HepG2 (cell line): ENCODE results near the gene CRADD. TPM values are rescaled to one million over a fixed set of nuclear protein-coding genes. Genes with fewer than 3 reads are reported as not detected.

ENCODE experiments used
- ATAC-seq: fragments of 200-7000 bp; cut with Tn5 transposase; 3 replicates; pipeline ENCODE4 v1.9.1; 2020; ENCODE audit warnings: mild to moderate bottlenecking, moderate library complexity
- BruUV-seq: library from RNA; stranded (reverse); fragments of 400-500 nt; replicated peaks from 2 replicates; lab custom pipeline; 2021; lab: Mats Ljungman, UMichigan
- CTCF ChIA-PET: fragments of 300-600 bp; formaldehyde crosslinking; extraction: SDS; loops from one replicate; lab custom pipeline; 2021; ENCODE audit warnings: low total read pairs, inconsistent platforms, low intra/inter-chr PET ratio; lab: Yijun Ruan, JAX
- POLR2A ChIA-PET: fragments of 350-600 bp; sonication (Branson Sonifier 250); formaldehyde crosslinking; loops from one replicate; lab custom pipeline; 2020; ENCODE audit warnings: antibody characterized with exemption, inconsistent platforms; lab: Yijun Ruan, JAX
- DNase-seq: peaks from one replicate; pipeline ENCODE4 v3.0.0-alpha.2; 2015; ENCODE audit warnings: low spot score
- FAIRE-seq: peaks from 3 replicates; lab custom pipeline; 2011; peaks lifted over from hg19 to GRCh38; lab: Jason Lieb, UNC
- H2AFZ ChIP-seq: one replicate; pipeline ENCODE4 v1.6.1; 2011; ENCODE audit warnings: low read length, inconsistent platforms
- H3K27ac ChIP-seq: fragments of 300-600 bp; 3 replicates; pipeline ENCODE4 v1.8.0; 2011; ENCODE audit warnings: mixed run types, mild to moderate bottlenecking, mixed read lengths, low read length, inconsistent platforms; ENCODE audit not compliant: insufficient read depth; ENCODE audit errors: extremely low read length
- H3K27me3 ChIP-seq, 2 experiments: fragments of 200-600 bp in 1 of 2; 2 replicates in 1 of 2; 3 replicates in 1 of 2; pipeline versions ENCODE4 v1.6.0 to v1.8.0; 2011; ENCODE audit warnings: low read length in 2 of 2, mild to moderate bottlenecking in 2 of 2, moderate library complexity in 2 of 2, inconsistent platforms in 1 of 2; ENCODE audit not compliant: insufficient read depth in 2 of 2, control insufficient read depth in 1 of 2
- H3K36me3 ChIP-seq, 2 experiments: fragments of 200-600 bp in 1 of 2; replicated peaks in 1 of 2; 2 replicates in 1 of 2; 3 replicates in 1 of 2; pipeline versions ENCODE4 v1.5.1 to v1.8.0; 2011; ENCODE audit warnings: low read length in 2 of 2, inconsistent platforms in 1 of 2; ENCODE audit not compliant: insufficient read depth in 2 of 2, control insufficient read depth in 1 of 2
- H3K4me1 ChIP-seq: 2 replicates; pipeline ENCODE4 v1.5.1; 2012; ENCODE audit warnings: low read length, inconsistent platforms; ENCODE audit not compliant: insufficient read depth
- H3K4me2 ChIP-seq: 2 replicates; pipeline ENCODE4 v1.6.0; 2011; ENCODE audit warnings: low read depth, low read length, inconsistent platforms
- H3K4me3 ChIP-seq, 3 experiments: fragments of 200-600 bp in 1 of 3; sonication (generic), shearing (Covaris generic) in 1 of 3; replicated peaks in 1 of 3; 2 replicates each; pipeline ENCODE4 v1.5.1; 2011 to 2016; ENCODE audit warnings: low read length in 3 of 3, inconsistent platforms in 2 of 3, low read depth in 2 of 3, mild to moderate bottlenecking in 2 of 3, control low read depth in 1 of 3, mixed read lengths in 1 of 3; ENCODE audit not compliant: insufficient read depth in 1 of 3
- H3K79me2 ChIP-seq: one replicate; pipeline ENCODE4 v1.6.1; 2011; ENCODE audit warnings: low read length, inconsistent platforms; ENCODE audit not compliant: insufficient read depth
- H3K9ac ChIP-seq: 2 replicates; pipeline ENCODE4 v1.6.0; 2011; ENCODE audit warnings: mild to moderate bottlenecking, low read depth, low read length, inconsistent platforms; ENCODE audit not compliant: insufficient read depth
- H3K9me3 ChIP-seq: 2 replicates; pipeline ENCODE4 v1.5.1; 2012; ENCODE audit warnings: mild to moderate bottlenecking, low read length
- H4K20me1 ChIP-seq: 2 replicates; pipeline ENCODE4 v1.6.0; 2011; ENCODE audit warnings: inconsistent platforms, mild to moderate bottlenecking, low read length, moderate library complexity; ENCODE audit not compliant: insufficient read depth
- HNF4A ChIP-seq: sonication (generic); formaldehyde crosslinking; IDR thresholded peaks from 2 replicates; pipeline ENCODE4 v1.4.0; 2020; ENCODE audit warnings: missing genetic modification reagents
- IKZF4 ChIP-seq: sonication (generic); formaldehyde crosslinking; IDR thresholded peaks from 2 replicates; pipeline ENCODE4 v1.5.1; 2020; ENCODE audit warnings: borderline replicate concordance, mild to moderate bottlenecking, low read depth, missing genetic modification reagents; ENCODE audit errors: not compliant biosample characterization
- JDP2 ChIP-seq: sonication (generic); formaldehyde crosslinking; IDR thresholded peaks from 2 replicates; pipeline ENCODE4 v1.8.1; 2022; ENCODE audit warnings: missing genetic modification reagents, borderline replicate concordance
- MXD1 ChIP-seq: sonication (generic); formaldehyde crosslinking; IDR thresholded peaks from 2 replicates; pipeline ENCODE4 v1.4.0; 2020; ENCODE audit warnings: mild to moderate bottlenecking, missing genetic modification reagents
- NR2C2 ChIP-seq: sonication (generic); formaldehyde crosslinking; IDR thresholded peaks from 2 replicates; pipeline ENCODE4 v1.4.0; 2020; ENCODE audit warnings: missing genetic modification reagents, mild to moderate bottlenecking, moderate library complexity, borderline replicate concordance
- PAF1 ChIP-seq: IDR thresholded peaks from 2 replicates; pipeline ENCODE4 v1.6.1; 2016; ENCODE audit warnings: missing genetic modification reagents, missing compliant biosample characterization
- PATZ1 ChIP-seq: sonication (generic); formaldehyde crosslinking; IDR thresholded peaks from 2 replicates; pipeline ENCODE4 v1.4.0; 2020; ENCODE audit warnings: missing genetic modification reagents
- SMYD3 ChIP-seq: sonication (generic); formaldehyde crosslinking; IDR thresholded peaks from 2 replicates; pipeline ENCODE4 v1.8.1; 2023; ENCODE audit warnings: mild to moderate bottlenecking, missing genetic modification reagents
- SOX6 ChIP-seq, 2 experiments: fragments of 450-650 bp in 1 of 2; sonication (generic) in 1 of 2; formaldehyde crosslinking in 1 of 2; IDR thresholded peaks; 2 replicates each; pipeline versions ENCODE4 v1.4.0 to v1.6.1; 2017 to 2020; ENCODE audit warnings: antibody characterized with exemption in 1 of 2, mild to moderate bottlenecking in 1 of 2, missing genetic modification reagents in 1 of 2
- TRAFD1 ChIP-seq: sonication (generic); formaldehyde crosslinking; IDR thresholded peaks from 2 replicates; pipeline ENCODE4 v1.5.1; 2020; ENCODE audit warnings: missing genetic modification reagents, mild to moderate bottlenecking, borderline replicate concordance
- ZFP37 ChIP-seq: sonication (generic); formaldehyde crosslinking; IDR thresholded peaks from 2 replicates; pipeline ENCODE4 v1.4.0; 2020; ENCODE audit warnings: missing genetic modification reagents, borderline replicate concordance
- WGBS: methylation state at CpG from one replicate; pipeline ENCODE4 v1.1.6; 2017; ENCODE audit warnings: low lambda C conversion rate; 5-methylcytosine and 5-hydroxymethylcytosine counted together
- in situ Hi-C: cut with HindIII; loops from 2 replicates; pipeline ENCODE4 v1.10.0; 2017; ENCODE audit warnings: low pct_unique_long_range_greater_than_20kb; ENCODE audit not compliant: extremely low pct_ligation_motif_present
- intact Hi-C: fragments of 100-400 bp; cut with micrococcal nuclease; formaldehyde crosslinking; loops from one replicate; pipeline ENCODE4 v1.10.0; 2022; ENCODE audit not compliant: unreplicated experiment
- polyA plus RNA-seq, 8 experiments: library from polyadenylated mRNA; depleted of rRNA in 3 of 8; stranded (reverse) in 7 of 8; unstranded in 1 of 8; fragments of >200 nt; fragmentation: Illumina TruSeq in 4 of 8; extraction: Trizol in 4 of 8; gene quantifications; 2 replicates each; pipeline versions ENCODE4 v1.2.1 to v1.2.3, GENCODE V29; 2011 to 2016; ENCODE audit warnings: low read depth in 4 of 8, missing spikeins in 1 of 8, mixed read lengths in 1 of 8; ENCODE audit not compliant: insufficient read depth in 1 of 8
- total RNA-seq, 5 experiments: library from RNA; depleted of rRNA; stranded (reverse); fragments of >200 nt; fragmentation: Illumina TruSeq; extraction: Trizol; gene quantifications; 2 replicates each; pipeline ENCODE4 v1.2.3, GENCODE V29; 2016; ENCODE audit warnings: low read depth in 1 of 5

Gene CRADD
- total and polyA plus RNA-seq, 2 of the 13 experiments (the other 11 are each of a cell fraction or from before 2014, with no cell fraction given), result 12.4 to 18.8 TPM

- no peak overlapping the region for H3K4me2 ChIP-seq
- TF ChIP-seq PAF1 (CRISPR knock-in tag), result no peak
- no peak for TF ChIP-seq PATZ1 (CRISPR knock-in tag)
- TF ChIP-seq SOX6 (IDR thresholded peaks at IDR 0.05), result no peak
- TF ChIP-seq SOX6 (CRISPR knock-in tag; IDR thresholded peaks at IDR 0.05), result no peak
- TF ChIP-seq SMYD3 (CRISPR knock-in tag), result no peak
- TF ChIP-seq ZFP37 (CRISPR knock-in tag), result no peak
- TF ChIP-seq JDP2 (CRISPR knock-in tag), result no peak
- TF ChIP-seq NR2C2 (CRISPR knock-in tag), result no peak
- TF ChIP-seq HNF4A (CRISPR knock-in tag), result no peak
- TF ChIP-seq TRAFD1, result no peak
- no peak for TF ChIP-seq IKZF4
- no peak for TF ChIP-seq MXD1 (CRISPR knock-in tag)
- no peak overlapping the region for H3K9ac ChIP-seq
- no peaks in the 10 kb centered on the region for H3K9me3 ChIP-seq
- ChIA-PET CTCF (no interaction called here), POLR2A (no interaction called here)
- WGBS, result 0% methylated on average over 2 of the region's 2 CpGs
- H3K79me2 ChIP-seq, result no peaks in the 10 kb centered on the region
- intact Hi-C loops, result no loop called here
- DNase-seq (no peak), ATAC-seq (no peak; the same call in 2 of the 3 replicates), FAIRE-seq (no peak)
- no peaks in the 10 kb centered on the region for H4K20me1 ChIP-seq
- in situ Hi-C loops, result no loop called here
- H3K27ac ChIP-seq, result no peak overlapping the region
- no peaks in the 10 kb centered on the region for H3K4me1 ChIP-seq
- H3K4me3 ChIP-seq, result no peak overlapping the region
- no peaks in the 10 kb centered on the region for H3K36me3 ChIP-seq
- H2AFZ ChIP-seq, result no peak overlapping the region
- no TSS peak for BruUV-seq
- H3K27me3 ChIP-seq, result no peaks in the 10 kb centered on the region; a peak in 1 of 5 replicates
Observed at GRCh38 chr12:93943780-93944179, 266.6 kb downstream of the CRADD start.
